PFSK-1 (cell line): ENCODE data around the gene LELP1.

Experiments
- POLR2AphosphoS5 ChIP-seq: IDR thresholded peaks from 2 replicates; pipeline ENCODE4 v1.6.1; 2012; ENCODE audit warnings: low read depth, mild to moderate bottlenecking, control low read depth, low read length, moderate library complexity
- REST ChIP-seq, 2 experiments: IDR thresholded peaks; 2 replicates each; pipeline versions ENCODE4 v1.6.1 to v1.8.0; 2011 to 2012; ENCODE audit warnings: low read depth in 2 of 2, low read length in 2 of 2, control low read depth in 1 of 2, inconsistent platforms in 1 of 2, mild to moderate bottlenecking in 1 of 2, moderate library complexity in 1 of 2; ENCODE audit not compliant: insufficient read depth in 1 of 2
- TAF1 ChIP-seq: IDR thresholded peaks from 2 replicates; pipeline ENCODE4 v1.6.1; 2012; ENCODE audit warnings: low read length, control low read depth, borderline replicate concordance; ENCODE audit not compliant: insufficient read depth

GRCh38 chr1:153231785-153232184, 28.6 kb downstream of the LELP1 start:
- TF ChIP-seq REST (IDR thresholded peaks at IDR 0.05; ENCODE audit: insufficient read depth in 1 of 2, low read depth in 2 of 2, low read length in 2 of 2) (no peak), POLR2AphosphoS5 (no peak), TAF1 (no peak)
